MM.1S (cell line): Measurements from ENCODE around the gene ADORA2B.

Experiments
- EZH2 ChIP-seq: fragments of 300-600 bp; sonication (generic); optimal IDR thresholded peaks from 2 replicates; pipeline ENCODE3; 2017; ENCODE audit warnings: low read depth, mild to moderate bottlenecking, antibody characterized with exemption, low read length, mixed read lengths
- TF ChIP-seq, protein P1 (sequence below): fragments of 300-600 bp; sonication (generic); IDR thresholded peaks from 2 replicates; pipeline ENCODE4 v1.5.1; 2016; ENCODE audit warnings: antibody characterized with exemption, low read length, mixed read lengths

- TF ChIP-seq, protein P1, sequence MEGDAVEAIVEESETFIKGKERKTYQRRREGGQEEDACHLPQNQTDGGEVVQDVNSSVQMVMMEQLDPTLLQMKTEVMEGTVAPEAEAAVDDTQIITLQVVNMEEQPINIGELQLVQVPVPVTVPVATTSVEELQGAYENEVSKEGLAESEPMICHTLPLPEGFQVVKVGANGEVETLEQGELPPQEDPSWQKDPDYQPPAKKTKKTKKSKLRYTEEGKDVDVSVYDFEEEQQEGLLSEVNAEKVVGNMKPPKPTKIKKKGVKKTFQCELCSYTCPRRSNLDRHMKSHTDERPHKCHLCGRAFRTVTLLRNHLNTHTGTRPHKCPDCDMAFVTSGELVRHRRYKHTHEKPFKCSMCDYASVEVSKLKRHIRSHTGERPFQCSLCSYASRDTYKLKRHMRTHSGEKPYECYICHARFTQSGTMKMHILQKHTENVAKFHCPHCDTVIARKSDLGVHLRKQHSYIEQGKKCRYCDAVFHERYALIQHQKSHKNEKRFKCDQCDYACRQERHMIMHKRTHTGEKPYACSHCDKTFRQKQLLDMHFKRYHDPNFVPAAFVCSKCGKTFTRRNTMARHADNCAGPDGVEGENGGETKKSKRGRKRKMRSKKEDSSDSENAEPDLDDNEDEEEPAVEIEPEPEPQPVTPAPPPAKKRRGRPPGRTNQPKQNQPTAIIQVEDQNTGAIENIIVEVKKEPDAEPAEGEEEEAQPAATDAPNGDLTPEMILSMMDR, result no peak
- no peak for TF ChIP-seq EZH2
Observed at GRCh38 chr17:15934866-15935265, 10.1 kb upstream of the ADORA2B start.
